Central memory CD8-positive, alpha-beta T cell (primary cell): ENCODE data around the gene PDE6A.

Experiments
- ATAC-seq: fragments of 150-1000 bp; cut with Tn5 transposase; replicated peaks from 2 replicates; pipeline ENCODE4 v1.10.0; 2022; ENCODE audit warnings: mild to moderate bottlenecking, moderate FRiP score, moderate number of reproducible peaks; ENCODE audit not compliant: poor library complexity, severe bottlenecking; ENCODE audit errors: extremely low read depth
- DNase-seq, 2 donors: peaks; one replicate each; pipeline ENCODE4 v3.0.0; 2021; ENCODE audit warnings: low spot score in 2 of 2
- H3K27ac Mint-ChIP-seq: one replicate; pipeline ENCODE4 v1.8.0; 2022; ENCODE audit warnings: low read depth, mild to moderate bottlenecking, moderate library complexity, mixed read lengths
- H3K27me3 Mint-ChIP-seq: one replicate; pipeline ENCODE4 v1.8.0; 2022; ENCODE audit warnings: mixed read lengths
- H3K36me3 Mint-ChIP-seq: one replicate; pipeline ENCODE4 v1.8.0; 2022; ENCODE audit warnings: mild to moderate bottlenecking, moderate library complexity, mixed read lengths; ENCODE audit not compliant: insufficient read depth
- H3K4me1 Mint-ChIP-seq: one replicate; pipeline ENCODE4 v1.8.0; 2022; ENCODE audit warnings: mixed read lengths
- H3K4me3 Mint-ChIP-seq: one replicate; pipeline ENCODE4 v1.8.0; 2022; ENCODE audit warnings: mild to moderate bottlenecking, moderate library complexity, mixed read lengths
- H3K9me3 Mint-ChIP-seq: one replicate; pipeline ENCODE4 v1.8.0; 2022; ENCODE audit warnings: mixed read lengths

Gene PDE6A

GRCh38 chr5:149913436-149914419, 30.9 kb downstream of the PDE6A start:
- Mint-ChIP-seq H3K4me1 (no peaks in the 10 kb centered on the region), H3K9me3 (no peaks in the 10 kb centered on the region), H3K36me3 (no peaks in the 10 kb centered on the region), H3K27me3 (peaks cover 66% of the 10 kb centered on the region), H3K27ac (no peak overlapping the region), H3K4me3 (no peak overlapping the region)
- DNase-seq: no peak
- ATAC-seq: no peak

GRCh38 chr5:149912226-149912871, 32.2 kb downstream of the PDE6A start:
- Mint-ChIP-seq H3K36me3 (no peaks in the 10 kb centered on the region), H3K27me3 (peaks cover 57% of the 10 kb centered on the region), H3K9me3 (no peaks in the 10 kb centered on the region), H3K27ac (no peak overlapping the region), H3K4me3 (no peak overlapping the region), H3K4me1 (no peaks in the 10 kb centered on the region)
- no peak for ATAC-seq
- DNase-seq: no peak

GRCh38 chr5:149911031-149911430, 33.6 kb downstream of the PDE6A start:
- H3K36me3 Mint-ChIP-seq: no peaks in the 10 kb centered on the region
- DNase-seq (no peak), ATAC-seq (no peak)
- H3K9me3 Mint-ChIP-seq: no peaks in the 10 kb centered on the region
- no peak overlapping the region for H3K4me3 Mint-ChIP-seq
- no peaks in the 10 kb centered on the region for H3K4me1 Mint-ChIP-seq
- peaks cover 61% of the 10 kb centered on the region for H3K27me3 Mint-ChIP-seq
- H3K27ac Mint-ChIP-seq: no peak overlapping the region

GRCh38 chr5:149907828-149908227, 36.8 kb downstream of the PDE6A start:
- no peaks in the 10 kb centered on the region for H3K9me3 Mint-ChIP-seq
- H3K4me1 Mint-ChIP-seq: no peaks in the 10 kb centered on the region
- H3K27ac Mint-ChIP-seq: no peak overlapping the region
- H3K4me3 Mint-ChIP-seq: no peak overlapping the region
- no peak for DNase-seq
- ATAC-seq: no peak
- peaks cover 68% of the 10 kb centered on the region for H3K27me3 Mint-ChIP-seq
- H3K36me3 Mint-ChIP-seq: no peaks in the 10 kb centered on the region

- DNase-seq: no peak
- no peak for ATAC-seq
- Mint-ChIP-seq H3K27me3 (peaks cover 51% of the 10 kb centered on the region), H3K27ac (no peak overlapping the region), H3K4me3 (no peak overlapping the region), H3K36me3 (no peaks in the 10 kb centered on the region), H3K4me1 (no peaks in the 10 kb centered on the region), H3K9me3 (no peaks in the 10 kb centered on the region)
These were observed 39.6 kb downstream of the PDE6A start for GRCh38 chr5:149904977-149905376.

- H3K4me3 Mint-ChIP-seq: no peak overlapping the region
- no peak overlapping the region for H3K27ac Mint-ChIP-seq
- H3K9me3 Mint-ChIP-seq: no peaks in the 10 kb centered on the region
- H3K27me3 Mint-ChIP-seq: peaks cover 45% of the 10 kb centered on the region
- H3K4me1 Mint-ChIP-seq: no peaks in the 10 kb centered on the region
- no peak for DNase-seq
- no peaks in the 10 kb centered on the region for H3K36me3 Mint-ChIP-seq
- no peak for ATAC-seq
These were observed 40.2 kb downstream of the PDE6A start for GRCh38 chr5:149904293-149904886.

- no peak for ATAC-seq
- Mint-ChIP-seq H3K9me3 (no peaks in the 10 kb centered on the region), H3K4me1 (no peaks in the 10 kb centered on the region), H3K27me3 (peaks cover 43% of the 10 kb centered on the region), H3K36me3 (no peaks in the 10 kb centered on the region), H3K27ac (no peak overlapping the region), H3K4me3 (no peak overlapping the region)
- DNase-seq: no peak
These were observed 41.2 kb downstream of the PDE6A start for GRCh38 chr5:149903404-149903803.

- ATAC-seq: no peak
- Mint-ChIP-seq H3K4me3 (no peak overlapping the region), H3K27me3 (peaks cover 39% of the 10 kb centered on the region), H3K36me3 (no peaks in the 10 kb centered on the region), H3K9me3 (no peaks in the 10 kb centered on the region), H3K27ac (no peak overlapping the region), H3K4me1 (no peaks in the 10 kb centered on the region)
- no peak for DNase-seq
These were observed 42.4 kb downstream of the PDE6A start for GRCh38 chr5:149902177-149902576.

GRCh38 chr5:149901511-149901910, 43.1 kb downstream of the PDE6A start:
- no peaks in the 10 kb centered on the region for H3K9me3 Mint-ChIP-seq
- ATAC-seq (peak; percentile 28), DNase-seq (no peak)
- no peak overlapping the region for H3K4me3 Mint-ChIP-seq
- no peaks in the 10 kb centered on the region for H3K4me1 Mint-ChIP-seq
- H3K36me3 Mint-ChIP-seq: no peaks in the 10 kb centered on the region
- no peak overlapping the region for H3K27ac Mint-ChIP-seq
- H3K27me3 Mint-ChIP-seq: peaks cover 39% of the 10 kb centered on the region

- Mint-ChIP-seq H3K9me3 (no peaks in the 10 kb centered on the region), H3K4me1 (peaks cover 7% of the 10 kb centered on the region), H3K27me3 (peaks cover 30% of the 10 kb centered on the region), H3K36me3 (no peaks in the 10 kb centered on the region), H3K4me3 (no peak overlapping the region), H3K27ac (no peak overlapping the region)
- DNase-seq (no peak), ATAC-seq (no peak)
These were observed 44.2 kb downstream of the PDE6A start for GRCh38 chr5:149900390-149900789.

- Mint-ChIP-seq H3K36me3 (no peaks in the 10 kb centered on the region), H3K27ac (no peak overlapping the region), H3K4me3 (no peak overlapping the region), H3K27me3 (peaks cover 18% of the 10 kb centered on the region), H3K4me1 (peaks cover 9% of the 10 kb centered on the region), H3K9me3 (no peaks in the 10 kb centered on the region)
- ATAC-seq: no peak
- DNase-seq: no peak
These were observed 45.8 kb downstream of the PDE6A start for GRCh38 chr5:149898811-149899210.

- Mint-ChIP-seq H3K27ac (no peak overlapping the region), H3K9me3 (no peaks in the 10 kb centered on the region), H3K4me3 (no peak overlapping the region), H3K36me3 (no peaks in the 10 kb centered on the region), H3K27me3 (peaks cover 9% of the 10 kb centered on the region), H3K4me1 (peaks cover 9% of the 10 kb centered on the region)
- ATAC-seq: no peak
- no peak for DNase-seq
These were observed 48.9 kb downstream of the PDE6A start for GRCh38 chr5:149895416-149896345.
